AG20443 (cell line): Measurements from ENCODE around the gene CPEB3.
A peak's percentile ranks its signal among the peaks of the same experiment; 100 is the strongest.

Experiments used
- DNase-seq: peaks from one replicate; pipeline ENCODE4 v3.0.0; 2012; ENCODE audit warnings: low spot score, mixed read lengths

CPEB3 gene

DNA sequence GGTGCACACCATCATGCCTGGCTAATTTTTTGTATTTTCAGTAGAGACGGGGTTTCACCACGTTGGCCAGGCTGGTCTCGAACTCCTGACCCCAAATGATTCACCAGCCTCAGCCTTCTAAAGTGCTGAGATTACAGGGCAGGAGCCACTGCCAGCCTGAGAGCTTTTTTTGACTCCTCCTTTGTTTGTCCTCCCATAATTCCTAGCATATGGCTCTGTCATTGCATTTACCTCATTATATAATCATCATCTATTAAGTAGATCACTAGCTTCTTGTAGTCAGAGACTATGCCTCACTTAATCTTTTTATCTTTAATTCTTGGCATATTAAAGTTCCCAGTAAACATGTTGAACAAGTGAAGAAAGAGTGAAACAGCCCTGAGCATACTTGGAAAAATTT is 82.1 kb downstream of the CPEB3 start:
- DNase-seq, result peak; percentile 12

DNA sequence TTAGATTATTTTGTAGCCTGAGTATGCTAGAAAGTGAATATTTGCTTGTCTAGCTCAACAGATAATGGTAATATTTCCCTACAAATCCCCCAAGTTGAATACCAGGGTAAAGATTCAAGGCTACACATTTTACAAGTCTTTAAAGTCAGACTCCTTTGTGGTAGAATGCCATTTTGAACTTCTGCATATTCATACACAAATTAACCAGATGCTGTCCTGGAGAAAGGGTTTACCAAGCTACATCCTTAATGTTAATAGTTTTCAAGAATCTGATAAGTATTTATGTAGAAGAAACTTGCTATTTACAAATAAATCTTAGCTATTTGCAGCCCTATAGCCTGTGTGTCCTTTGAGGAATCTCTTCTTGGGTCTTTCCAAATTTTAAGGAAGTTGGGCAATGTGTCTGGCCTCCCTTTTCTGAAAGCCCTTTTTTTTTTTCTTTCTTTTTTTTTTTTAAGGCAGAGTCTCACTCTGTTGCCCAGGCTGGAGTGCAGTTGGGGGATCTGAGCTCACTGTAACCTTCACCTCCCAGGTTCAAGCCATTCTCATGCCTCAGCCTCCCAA is 82.6 kb downstream of the CPEB3 start:
- no peak for DNase-seq

DNA sequence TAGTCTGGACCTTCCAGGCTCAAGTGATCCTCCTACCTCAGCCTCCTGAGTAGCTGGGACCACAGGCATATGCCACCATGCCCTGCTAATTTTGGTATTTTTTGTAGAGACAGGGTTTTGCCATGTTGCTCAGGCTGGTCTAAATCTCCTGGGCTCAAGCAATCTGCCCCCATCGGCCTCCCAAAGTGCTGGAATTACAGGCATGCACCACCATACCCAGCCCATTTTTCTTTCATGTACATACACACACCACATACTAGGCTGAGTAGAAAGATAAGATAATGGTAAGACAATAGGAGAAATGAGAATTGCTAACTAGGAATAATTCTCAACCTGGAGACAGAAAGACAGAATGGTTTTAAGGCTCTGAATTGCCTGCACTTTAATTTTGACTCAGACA is 83.8 kb downstream of the CPEB3 start:
- no peak for DNase-seq

DNA sequence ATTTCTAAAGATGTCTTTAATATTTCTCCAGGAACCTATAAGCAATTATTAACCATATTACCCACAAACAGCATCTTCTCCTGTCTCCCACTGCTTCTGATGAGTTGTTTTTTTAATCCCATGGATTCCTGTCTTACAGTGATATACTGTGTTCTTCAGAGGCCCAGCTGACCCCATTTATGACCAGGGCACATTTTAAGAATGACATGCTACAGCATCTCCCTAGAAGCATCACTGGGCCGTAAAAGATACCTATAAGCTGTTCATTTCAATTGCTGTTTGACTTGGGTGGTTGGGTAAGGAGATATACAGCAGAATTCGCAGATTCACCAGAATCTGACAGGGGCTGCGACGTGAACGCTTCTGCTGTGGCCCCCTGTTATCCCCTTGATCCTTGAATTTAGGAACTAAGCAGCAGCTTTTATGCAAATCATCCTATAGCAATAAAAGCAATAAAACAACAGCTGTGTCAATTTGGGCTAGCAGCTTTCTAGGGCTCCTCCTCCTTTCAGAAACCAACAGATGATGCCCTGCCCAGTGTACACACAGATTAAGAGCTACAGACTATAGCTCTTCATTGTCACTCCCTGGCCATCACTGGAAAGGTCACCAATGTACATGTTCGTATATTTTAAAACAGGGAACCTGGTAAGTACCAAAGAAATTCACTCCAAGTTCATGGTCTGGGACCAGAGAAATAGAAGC is 86.8 kb downstream of the CPEB3 start:
- no peak for DNase-seq

DNA sequence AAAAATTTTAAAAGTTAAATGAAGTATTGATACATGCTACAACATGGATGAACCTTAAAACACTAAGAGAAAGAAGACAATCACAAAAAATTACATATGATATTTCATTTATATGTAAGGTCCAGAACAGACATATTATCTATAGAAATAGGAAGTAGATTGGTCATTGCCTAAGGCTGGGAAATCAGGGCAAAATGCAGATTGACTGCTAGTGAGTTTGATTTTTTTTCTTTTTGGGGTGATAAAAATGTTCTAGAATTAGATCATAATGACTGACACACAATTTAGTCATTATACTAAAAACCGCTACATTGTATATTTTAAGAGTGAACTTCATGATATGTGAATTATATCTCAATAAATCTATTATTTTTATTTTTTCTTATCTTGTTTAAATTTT is 88.3 kb downstream of the CPEB3 start:
- no peak for DNase-seq

DNA sequence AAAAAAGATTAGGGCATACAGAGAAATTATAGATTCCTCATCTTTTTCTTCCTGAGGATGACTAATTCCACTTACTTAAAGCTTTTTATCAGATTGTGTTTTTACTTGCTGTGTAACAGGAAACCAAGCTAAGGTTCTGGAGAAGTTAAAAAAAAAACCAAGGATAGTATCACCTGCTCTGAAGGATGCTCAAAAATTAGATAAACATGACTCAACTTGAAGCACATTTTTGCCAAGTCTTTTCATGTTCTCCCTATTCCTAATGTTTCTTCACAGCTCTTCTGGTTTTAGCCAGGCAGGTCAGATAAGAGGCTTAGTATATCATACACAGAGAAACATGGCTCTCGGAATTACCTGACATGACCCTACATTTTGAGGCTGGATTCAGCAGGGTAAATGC is 90.3 kb downstream of the CPEB3 start:
- no peak for DNase-seq

DNA sequence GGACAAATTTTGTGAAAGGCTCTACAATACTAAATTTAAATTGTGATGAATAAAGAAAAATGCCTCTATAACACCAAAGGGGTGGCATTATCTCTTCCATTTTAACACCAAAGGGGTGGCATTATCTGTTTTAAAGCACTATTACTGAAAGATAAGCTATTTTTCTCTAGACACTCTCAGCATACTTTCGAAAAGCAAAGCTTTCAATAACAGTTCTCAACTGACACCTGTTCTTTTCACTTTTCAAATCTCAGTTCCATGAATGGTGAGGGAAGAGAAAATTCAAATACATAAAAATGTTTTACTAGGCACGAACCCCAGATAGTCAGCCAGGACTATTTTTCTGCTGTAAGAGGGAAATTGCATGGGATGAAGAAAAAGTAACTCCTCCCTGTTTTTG is 103.8 kb downstream of the CPEB3 start:
- DNase-seq, result no peak

DNA sequence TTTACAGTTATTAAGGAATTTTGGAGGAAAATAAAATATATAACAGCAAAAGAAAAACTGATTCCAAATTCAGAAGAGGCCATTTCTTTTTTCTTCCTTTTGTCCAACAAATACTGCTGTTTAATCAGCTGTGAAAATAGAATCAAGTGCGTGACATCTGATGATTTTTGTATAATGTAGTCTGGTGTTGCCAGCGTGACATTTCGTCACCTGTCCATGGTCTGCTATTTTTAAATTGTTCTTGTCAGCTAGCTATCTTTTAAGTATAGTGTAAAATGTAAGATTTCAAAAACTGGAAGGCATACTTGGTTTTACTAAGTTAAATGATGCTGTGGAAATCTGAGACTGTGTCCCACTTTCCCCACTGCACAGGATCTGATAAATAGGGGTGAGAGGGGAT is 105.9 kb downstream of the CPEB3 start:
- DNase-seq, result no peak

DNA sequence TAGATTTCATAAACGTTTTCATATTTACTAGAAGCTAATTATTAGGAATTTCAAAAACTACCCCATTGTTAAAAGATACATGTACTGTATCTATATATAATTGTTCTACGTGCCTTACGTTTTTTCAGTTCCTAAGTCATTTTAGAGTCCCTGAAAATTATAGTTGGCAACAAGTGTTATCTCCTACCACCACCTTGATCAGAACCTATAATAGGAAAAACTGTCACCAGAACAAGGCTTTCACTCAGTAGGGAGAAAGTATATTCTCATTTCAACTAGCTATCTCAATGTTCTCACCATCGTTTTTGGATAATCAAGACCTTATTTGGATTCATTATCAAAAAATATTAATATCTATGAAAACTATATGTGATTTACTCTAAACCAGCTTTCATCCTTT is 107.7 kb downstream of the CPEB3 start:
- DNase-seq, result no peak

DNA sequence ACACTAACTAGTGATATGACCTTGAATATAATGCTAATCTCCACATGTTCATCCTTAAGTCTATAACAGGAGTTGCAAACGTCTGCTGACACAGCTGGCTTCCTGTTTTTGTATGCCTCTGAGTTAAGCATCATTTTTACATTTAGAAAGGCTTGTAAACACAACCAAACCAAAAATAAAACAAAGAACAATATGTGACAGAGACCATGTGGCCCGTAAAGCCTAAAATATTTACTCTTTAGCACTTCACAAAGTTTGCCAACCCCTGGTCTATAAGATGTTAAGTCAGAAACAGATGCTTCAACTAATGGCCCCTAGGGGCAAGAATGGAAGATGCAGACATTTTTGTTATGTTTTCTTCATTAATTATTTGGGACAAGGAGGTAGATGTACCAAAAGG is 109.3 kb downstream of the CPEB3 start:
- peak; percentile 9 for DNase-seq

DNA sequence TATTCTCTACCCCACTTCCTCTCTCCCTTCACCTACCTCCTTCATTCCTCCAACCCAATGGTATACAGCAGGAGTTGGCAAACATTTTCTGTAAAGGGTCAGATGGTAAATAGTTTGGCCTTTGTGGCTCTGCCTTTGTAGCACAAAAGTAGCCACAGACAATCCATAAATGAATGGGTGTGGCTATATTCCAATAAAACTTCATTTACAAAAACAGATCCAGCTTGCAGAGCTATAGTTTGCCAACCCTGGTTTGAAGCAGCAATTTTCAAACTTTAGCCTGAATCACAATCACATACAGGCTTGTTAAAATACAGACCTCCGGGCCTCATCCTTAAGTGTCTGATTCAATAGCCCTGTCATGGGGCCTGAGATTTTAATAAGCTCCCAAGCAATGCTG is 110.5 kb downstream of the CPEB3 start:
- no peak for DNase-seq

DNA sequence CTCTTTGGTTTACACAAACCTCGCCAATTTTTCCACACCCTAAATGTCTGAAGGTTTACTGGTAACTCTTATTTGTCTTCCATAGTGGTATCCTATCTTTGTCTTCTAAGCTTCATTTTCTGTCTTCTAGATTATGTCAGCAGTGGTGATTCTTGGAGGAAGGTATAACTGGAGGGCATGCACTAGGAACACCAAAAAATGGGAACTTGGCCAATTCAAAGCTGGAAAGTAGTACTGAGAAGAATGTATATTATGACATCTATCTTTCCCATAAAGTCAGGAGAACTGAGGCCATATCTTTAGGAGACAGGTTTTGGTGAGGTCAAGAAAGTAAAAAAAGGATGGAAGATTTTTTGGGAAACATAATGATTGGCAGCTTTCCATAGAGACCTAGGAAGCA is 113.3 kb downstream of the CPEB3 start:
- DNase-seq, result no peak

DNA sequence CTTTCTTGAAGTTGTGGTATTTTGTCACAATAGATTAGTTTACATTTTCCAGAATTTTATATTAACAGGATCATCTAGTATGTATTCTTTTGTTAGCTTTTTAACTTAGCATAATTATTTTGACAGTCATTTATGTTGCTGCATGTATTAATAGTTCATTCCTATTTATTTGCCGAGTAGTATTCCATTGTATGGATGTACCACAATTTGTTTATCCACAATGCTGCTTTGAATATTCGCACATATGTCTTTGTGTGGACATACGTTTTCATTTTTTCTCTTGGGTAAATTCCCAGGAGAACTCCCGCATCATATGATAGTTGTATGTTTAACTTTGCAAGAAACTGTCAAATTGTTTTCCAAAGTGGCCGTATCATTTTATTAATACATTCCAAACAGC is 115.7 kb downstream of the CPEB3 start:
- DNase-seq, result no peak

DNA sequence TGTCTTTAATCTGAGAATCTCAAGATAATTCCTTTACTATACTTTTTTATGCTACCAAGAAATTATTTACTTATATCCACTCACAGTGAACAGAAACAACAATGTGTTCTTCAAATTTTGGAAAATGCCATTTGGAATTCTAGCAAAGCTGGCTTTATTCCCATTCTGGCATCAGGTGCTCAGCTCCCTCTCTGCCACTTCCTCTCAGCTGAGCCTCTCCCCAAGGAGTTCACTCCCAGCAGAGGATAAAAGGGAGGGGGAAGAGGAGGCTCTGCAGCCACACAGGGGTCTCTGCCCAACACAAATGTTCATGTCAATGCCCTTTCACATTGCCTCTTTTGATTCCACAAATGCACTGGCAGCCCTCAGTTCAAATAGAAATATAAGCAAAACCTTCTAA is 116.9 kb downstream of the CPEB3 start:
- no peak for DNase-seq

DNA sequence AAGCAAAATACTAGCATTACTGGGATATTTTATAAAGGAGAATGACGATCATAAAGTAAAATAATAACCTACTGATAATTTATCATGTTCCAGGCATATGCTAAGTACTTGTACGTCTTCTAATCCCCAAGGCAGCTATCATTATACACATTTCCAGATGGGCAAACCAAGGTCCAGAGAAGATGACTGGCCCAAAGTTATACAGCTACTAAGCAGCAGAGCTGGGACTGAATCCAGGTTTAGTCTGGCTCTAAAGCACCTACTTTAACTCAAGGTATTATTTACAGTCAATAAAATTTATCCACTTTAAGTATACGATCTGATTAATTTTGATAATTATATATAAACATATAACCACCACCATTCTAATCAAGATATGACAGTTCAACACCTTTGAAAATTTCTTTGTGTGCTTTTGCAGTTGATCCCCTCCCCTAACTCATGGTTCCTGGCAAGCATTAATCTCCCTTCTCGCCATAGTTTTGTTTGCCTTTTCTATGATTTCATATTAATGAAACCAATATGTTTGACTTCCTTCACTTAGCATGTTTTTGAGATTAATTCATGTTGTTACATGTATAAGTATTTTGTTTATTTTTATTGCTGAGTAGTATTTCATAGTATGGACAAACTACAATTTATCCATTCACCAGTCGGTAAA is 126.7 kb downstream of the CPEB3 start:
- DNase-seq, result no peak

DNA sequence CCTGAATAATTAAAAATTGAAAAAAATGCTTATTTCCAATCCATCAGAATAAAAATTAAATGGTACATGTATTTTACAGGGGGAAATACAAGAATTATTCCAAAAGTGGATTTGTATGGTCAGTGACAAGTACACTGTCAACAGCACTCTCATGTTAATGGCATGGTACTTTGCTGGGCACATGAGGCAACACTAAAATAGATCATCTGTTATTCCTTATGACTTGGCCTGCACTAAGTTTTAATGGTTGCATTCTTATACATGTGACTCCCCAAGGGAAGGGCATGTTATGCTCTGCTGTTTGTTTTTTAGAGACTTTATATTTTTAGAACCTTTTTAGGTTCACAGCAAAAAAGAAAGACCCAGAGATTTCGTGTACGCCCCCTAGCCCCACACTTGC is 128.3 kb downstream of the CPEB3 start:
- DNase-seq, result no peak

DNA sequence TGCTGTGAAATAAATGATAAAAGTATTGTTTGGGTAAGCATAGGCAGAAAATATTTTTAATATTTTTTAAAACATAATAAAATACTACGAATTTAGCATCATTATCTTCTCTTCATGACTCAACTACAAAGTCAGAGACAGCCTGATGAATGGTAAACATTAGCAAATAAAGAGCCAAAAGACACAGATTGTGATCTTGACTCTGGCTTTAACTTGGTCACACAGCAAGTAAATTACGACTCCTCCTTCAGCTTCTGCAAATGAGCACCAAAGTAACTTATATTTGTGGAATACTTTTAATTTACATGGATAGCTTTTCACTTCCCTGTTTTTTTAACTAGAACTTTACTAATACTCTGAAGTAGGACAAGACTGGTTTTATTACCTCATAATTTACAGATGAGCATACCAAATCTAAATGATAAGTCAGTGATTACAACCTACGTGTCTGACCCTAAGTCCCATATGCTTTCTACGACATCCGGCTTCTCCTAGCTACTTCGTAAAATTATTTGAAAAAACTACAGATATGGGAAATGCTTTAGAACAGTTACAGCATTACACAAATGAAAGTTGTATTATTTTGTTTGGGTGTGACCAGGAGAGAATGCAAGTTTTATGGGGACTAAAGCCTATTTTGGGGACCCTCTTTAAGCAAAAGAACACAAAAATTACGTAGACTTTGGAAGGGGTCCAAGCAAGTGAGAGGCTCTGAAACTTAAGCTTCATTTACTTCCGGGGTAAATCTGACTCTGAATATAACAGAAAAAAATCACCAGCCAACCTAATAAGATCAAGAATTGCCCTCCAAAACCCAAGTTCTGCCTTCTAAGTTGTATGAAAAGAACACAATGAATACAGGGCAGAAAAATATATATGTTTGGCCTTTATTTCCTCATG is 133.8 kb downstream of the CPEB3 start:
- DNase-seq, result no peak

DNA sequence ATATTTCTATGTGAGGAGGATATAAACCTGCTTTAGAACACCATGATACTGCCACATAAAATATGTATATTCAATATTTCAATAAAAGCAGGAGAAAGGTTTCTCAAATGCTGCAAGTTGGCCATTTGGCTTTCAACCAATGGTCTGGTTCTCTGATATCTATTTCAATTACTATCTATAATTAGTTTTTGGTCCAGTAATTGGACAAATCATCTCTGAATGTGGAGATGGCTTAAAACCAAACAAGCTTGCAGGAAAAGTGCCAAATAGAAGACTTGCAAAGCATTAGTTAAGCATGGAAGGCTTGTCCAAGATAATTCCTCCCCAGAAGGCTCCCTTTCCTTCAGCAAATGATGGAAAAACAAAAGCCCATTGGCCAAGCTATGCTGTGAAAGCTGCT is 140.1 kb downstream of the CPEB3 start:
- DNase-seq, result no peak

DNA sequence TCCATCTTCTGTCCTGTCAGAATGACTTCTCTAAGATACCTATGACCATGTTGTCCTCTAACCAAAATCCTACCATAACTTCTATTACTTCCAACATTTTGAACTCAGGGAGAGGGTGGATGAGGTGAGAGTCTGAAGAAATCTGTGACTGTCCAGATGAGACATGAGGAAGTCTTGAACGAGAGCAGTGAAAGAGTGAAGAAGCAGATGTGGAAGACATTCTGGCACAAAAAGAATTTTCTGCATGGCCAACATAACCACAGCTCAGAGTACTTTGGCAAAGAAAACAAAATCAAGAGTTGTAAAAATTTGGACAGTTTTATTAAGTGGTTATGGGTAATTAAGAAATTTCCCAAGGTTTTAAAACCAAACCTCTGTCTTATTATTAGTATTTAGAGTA is 141.6 kb downstream of the CPEB3 start:
- no peak for DNase-seq

DNA sequence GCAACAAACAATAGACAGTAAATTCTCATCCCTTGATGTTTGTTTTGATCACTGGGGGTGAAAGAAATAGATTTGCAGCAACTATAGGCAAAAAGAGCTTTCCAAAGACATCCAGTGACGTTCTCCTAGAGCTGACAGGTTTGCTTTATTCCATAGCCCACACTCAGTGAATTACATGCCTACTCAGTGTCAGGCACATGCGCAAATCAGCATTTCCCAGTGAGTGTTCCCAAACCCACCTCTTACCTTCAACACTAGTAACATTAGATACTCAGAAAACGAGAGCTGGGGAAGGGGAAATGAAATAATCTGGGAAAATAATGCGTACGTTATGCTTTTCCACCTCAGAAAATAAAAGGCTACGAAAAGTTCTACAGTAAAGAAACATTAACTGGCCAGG is 144.1 kb downstream of the CPEB3 start:
- no peak for DNase-seq

DNA sequence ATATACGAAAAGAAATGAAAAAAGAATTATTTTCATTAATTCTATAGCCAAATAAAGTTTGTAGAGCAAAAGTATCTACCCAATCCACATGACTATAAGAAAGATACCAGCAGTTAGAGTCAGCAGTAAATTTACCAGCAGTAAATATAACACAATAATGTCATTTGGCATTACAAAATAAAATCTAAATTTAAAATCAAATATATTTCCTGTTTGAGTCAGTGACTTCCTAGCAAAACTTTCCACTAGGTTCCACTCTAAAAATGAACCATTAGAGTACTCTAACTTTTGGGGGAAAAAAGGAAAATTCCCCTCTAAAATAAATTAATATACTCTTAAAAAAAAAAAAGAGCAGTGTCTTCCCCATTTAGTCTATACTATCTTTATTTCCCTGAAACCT is 144.8 kb downstream of the CPEB3 start:
- DNase-seq, result no peak

DNA sequence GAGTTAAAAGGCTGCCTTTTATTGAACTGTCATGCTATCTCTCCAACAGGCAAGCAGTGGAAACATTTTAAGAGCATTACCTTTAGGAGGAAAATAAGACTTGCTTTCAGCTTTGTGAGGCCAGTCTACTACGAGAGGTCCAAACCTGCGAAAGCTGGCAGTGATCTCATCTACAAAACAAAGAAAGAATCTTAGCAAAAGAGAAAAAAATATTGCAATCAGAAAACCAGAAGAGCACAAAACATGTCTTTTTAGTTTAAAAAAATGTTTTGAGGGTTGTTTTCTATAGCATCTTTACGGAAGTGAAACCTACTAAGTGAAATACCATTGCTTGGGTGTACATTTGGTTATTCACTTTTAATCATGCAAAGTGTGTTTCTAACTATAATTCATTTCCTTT is 147.9 kb downstream of the CPEB3 start:
- DNase-seq, result no peak

DNA sequence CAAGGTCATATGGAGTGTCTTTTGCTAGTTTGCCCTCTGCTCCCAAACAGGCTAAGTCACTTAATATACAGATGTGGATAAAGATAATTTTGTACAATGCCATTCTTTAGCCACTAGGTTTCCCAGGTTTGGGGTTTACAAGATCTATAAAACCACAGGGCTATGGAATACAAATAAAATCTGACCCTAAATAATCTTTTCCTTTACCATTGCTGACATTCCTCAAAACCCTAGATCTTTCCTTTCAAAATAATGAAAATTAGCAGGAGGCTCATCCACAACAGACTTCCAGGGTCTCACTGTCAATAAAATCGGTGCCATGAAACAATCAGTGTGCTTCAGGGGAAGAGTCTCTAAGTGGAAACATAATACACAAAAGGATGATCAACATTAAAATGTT is 148.4 kb downstream of the CPEB3 start:
- no peak for DNase-seq
